GM12891 (cell line): Measurements from ENCODE around the gene SLC30A4.

Source experiments
- DNase-seq: peaks from one replicate; pipeline ENCODE4 v3.0.0; 2011; ENCODE audit warnings: low spot score; ENCODE audit not compliant: insufficient read length
- FAIRE-seq: peaks from 2 replicates; lab custom pipeline; 2011; peaks lifted over from hg19 to GRCh38; lab: Jason Lieb, UNC
- PAX5 ChIP-seq: IDR thresholded peaks from 2 replicates; pipeline ENCODE4 v1.6.1; 2011; ENCODE audit warnings: low read length, moderate library complexity, mild to moderate bottlenecking; ENCODE audit not compliant: insufficient read depth, severe bottlenecking
- POLR2A ChIP-seq: IDR thresholded peaks from 2 replicates; pipeline ENCODE4 v1.6.1; 2011; ENCODE audit warnings: low read depth, low read length, control low read depth
- POLR2AphosphoS5 ChIP-seq: IDR thresholded peaks from 2 replicates; pipeline ENCODE4 v1.6.1; 2011; ENCODE audit warnings: low read depth, low read length, control low read depth
- POU2F2 ChIP-seq: IDR thresholded peaks from 2 replicates; pipeline ENCODE4 v1.6.1; 2011; ENCODE audit warnings: low read depth, mild to moderate bottlenecking, control low read depth, low read length, moderate library complexity
- SPI1 ChIP-seq: IDR thresholded peaks from 2 replicates; pipeline ENCODE4 v1.6.1; 2011; ENCODE audit warnings: low read depth, low read length, control low read depth
- TAF1 ChIP-seq: IDR thresholded peaks from 2 replicates; pipeline ENCODE4 v1.6.1; 2011; ENCODE audit warnings: low read depth, low read length, control low read depth

The SLC30A4 gene

GRCh38 chr15:45449916-45450867 is 72.4 kb downstream of the SLC30A4 start:
- TF ChIP-seq POLR2A (no peak), POU2F2 (no peak), POLR2AphosphoS5 (no peak), PAX5 (no peak), TAF1 (no peak), SPI1 (no peak)
- FAIRE-seq, result no peak
- no peak for DNase-seq

- DNase-seq (no peak), FAIRE-seq (no peak)
- no peak for TF ChIP-seq PAX5
- no peak for TF ChIP-seq TAF1
- TF ChIP-seq SPI1, result no peak
- TF ChIP-seq POLR2A, result no peak
- no peak for TF ChIP-seq POU2F2
- TF ChIP-seq POLR2AphosphoS5, result no peak
Measured at GRCh38 chr15:45449395-45449794, 73.2 kb downstream of the SLC30A4 start.

DNA sequence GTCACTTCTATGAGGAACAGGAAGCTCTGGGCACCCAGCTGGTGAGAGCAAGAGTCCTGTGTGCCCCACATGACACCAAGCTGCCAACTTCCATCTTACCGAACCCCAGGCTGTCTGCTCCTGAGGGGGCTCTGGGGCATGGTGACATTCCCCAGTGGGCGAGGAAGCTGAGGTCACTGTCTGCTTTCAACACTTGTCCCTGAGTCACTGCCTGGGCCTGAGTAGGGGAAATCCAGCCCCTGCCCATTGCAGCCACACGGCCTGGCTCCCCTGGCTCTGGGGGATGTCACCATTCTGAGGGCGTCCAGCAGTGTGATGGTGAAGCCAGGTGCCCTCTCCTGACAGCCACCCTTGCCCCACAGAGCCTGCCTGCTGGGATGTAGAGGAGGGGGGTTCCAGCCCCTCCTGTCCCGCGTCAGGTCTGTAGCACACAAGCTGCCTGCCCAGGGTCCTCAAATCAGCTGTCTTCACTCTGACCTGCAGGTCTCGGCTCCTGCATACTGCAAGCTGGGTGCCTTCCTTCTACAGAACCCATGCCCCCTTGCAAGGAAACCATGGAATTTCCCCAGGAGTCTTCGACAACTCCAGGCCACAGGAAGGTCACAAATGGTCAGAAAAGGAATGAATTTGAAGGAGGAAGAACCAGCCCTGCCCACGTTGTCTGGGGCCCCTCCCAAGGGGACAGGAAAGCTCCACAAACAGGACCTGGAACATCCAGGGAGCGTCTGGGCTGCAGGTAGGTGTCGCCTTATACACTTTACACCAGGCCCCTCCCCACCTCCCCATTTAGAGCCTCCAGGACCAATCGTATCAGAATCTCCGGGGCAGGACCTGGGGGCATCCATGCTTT is 74.3 kb downstream of the SLC30A4 start:
- DNase-seq (no peak), FAIRE-seq (no peak)

GRCh38 chr15:45443645-45444044 is 78.9 kb downstream of the SLC30A4 start:
- no peak for DNase-seq
- no peak for FAIRE-seq
- no peak for TF ChIP-seq POLR2A
- no peak for TF ChIP-seq POU2F2
- no peak for TF ChIP-seq SPI1
- TF ChIP-seq TAF1, result no peak
- no peak for TF ChIP-seq PAX5
- no peak for TF ChIP-seq POLR2AphosphoS5

More for the DNA sequence above, 74.3 kb downstream of the SLC30A4 start:
- no peak for TF ChIP-seq SPI1
- no peak for TF ChIP-seq PAX5
- TF ChIP-seq POLR2A, result no peak
- TF ChIP-seq TAF1, result no peak
- no peak for TF ChIP-seq POU2F2
- no peak for TF ChIP-seq POLR2AphosphoS5

DNA sequence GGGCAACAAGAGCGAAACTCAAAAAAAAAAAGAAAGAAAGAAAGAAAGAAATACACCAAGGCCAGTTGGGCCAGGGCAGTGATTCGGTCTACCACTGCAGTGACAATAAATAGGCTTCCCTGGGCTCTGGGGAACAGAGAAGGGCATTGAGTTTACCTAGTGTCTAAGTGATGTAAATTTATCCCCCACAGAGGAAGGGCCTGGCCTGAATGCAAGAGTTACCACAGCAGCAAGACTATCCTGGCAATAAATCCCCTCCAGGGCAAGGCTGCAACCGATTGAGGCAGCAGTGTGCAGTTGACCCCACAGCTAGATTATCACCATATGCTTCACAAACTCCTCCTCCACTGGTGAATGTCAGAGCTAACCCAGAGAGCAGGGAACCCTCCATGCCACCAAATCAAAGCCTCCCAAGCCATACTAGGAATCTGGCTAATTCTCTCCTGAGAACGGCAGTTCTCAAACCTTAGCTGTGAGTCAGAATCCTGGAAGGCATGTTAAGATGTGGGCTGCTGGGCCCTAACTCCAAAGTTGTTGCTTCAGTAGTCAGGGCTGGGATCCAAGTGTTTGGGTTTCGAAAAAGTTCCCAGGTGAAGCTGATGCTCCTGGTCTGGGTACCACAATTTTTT is 79.9 kb downstream of the SLC30A4 start:
- TF ChIP-seq SPI1 (no peak), TAF1 (no peak), PAX5 (no peak), POLR2AphosphoS5 (no peak), POU2F2 (no peak), POLR2A (no peak)
- no peak for FAIRE-seq

GRCh38 chr15:45441686-45442085 is 80.9 kb downstream of the SLC30A4 start:
- DNase-seq (no peak), FAIRE-seq (no peak)
- TF ChIP-seq SPI1 (no peak), POLR2A (no peak), PAX5 (no peak), TAF1 (no peak), POLR2AphosphoS5 (no peak), POU2F2 (no peak)

More for the DNA sequence above, 79.9 kb downstream of the SLC30A4 start:
- DNase-seq, result no peak

DNA sequence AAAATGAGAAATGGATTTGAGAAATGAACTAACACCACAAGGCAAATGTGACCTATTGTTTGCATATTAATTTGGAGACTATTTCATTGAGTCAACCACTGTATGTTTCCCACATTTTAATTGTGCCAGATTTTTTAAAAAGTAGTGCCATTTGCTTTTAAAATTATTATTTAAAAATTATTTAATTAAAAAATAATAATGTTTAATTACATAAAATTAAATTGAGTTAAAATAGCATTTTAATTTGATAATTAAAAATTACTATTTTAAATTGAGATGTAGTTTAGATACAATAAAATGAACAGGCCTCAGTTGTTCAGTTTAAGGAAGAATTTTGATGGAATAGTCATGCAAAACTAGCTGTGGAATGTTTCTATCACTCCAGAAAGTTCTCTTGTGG is 81.5 kb downstream of the SLC30A4 start:
- DNase-seq, result no peak
- no peak for TF ChIP-seq POLR2AphosphoS5
- no peak for TF ChIP-seq PAX5
- no peak for TF ChIP-seq TAF1
- no peak for TF ChIP-seq SPI1
- TF ChIP-seq POU2F2, result no peak
- TF ChIP-seq POLR2A, result no peak
- no peak for FAIRE-seq

- FAIRE-seq, result no peak
- TF ChIP-seq POU2F2, result no peak
- TF ChIP-seq POLR2AphosphoS5, result no peak
- TF ChIP-seq PAX5, result no peak
- no peak for TF ChIP-seq SPI1
- no peak for TF ChIP-seq TAF1
- TF ChIP-seq POLR2A, result no peak
- DNase-seq, result no peak
Measured at GRCh38 chr15:45439521-45440260, 82.9 kb downstream of the SLC30A4 start.
